Head of caudate nucleus (tissue), 42 donors: Measurements from ENCODE around the gene TGFB3.

Experiments
- DNase-seq, 42 donors: peaks; one replicate each; pipeline versions ENCODE4 v3.0.0 to v3.0.0-alpha.2; 2020 to 2021; ENCODE audit warnings: mixed read lengths in 7 of 42
- intact Hi-C: fragments of 100-400 bp; cut with DNase I; formaldehyde crosslinking; loops from one replicate; pipeline ENCODE4 v1.15.0; 2022

The TGFB3 gene

GRCh38 chr14:75990297-75990696 lies 8.5 kb upstream of the TGFB3 start:
- no peak for DNase-seq
- intact Hi-C loops, result no loop called here

GRCh38 chr14:75989134-75989533 lies 7.3 kb upstream of the TGFB3 start:
- intact Hi-C loops, result no loop called here
- peak in 1 of 42 donors; percentile 47 for DNase-seq

GRCh38 chr14:75987201-75987970 lies 5.6 kb upstream of the TGFB3 start:
- DNase-seq, result no peak
- intact Hi-C loops, result no loop called here

- DNase-seq, result no peak
- intact Hi-C loops, result no loop called here
Measured at GRCh38 chr14:75986439-75986765, 4.6 kb upstream of the TGFB3 start.

- DNase-seq, result peak; percentile 91 to 98 (median 96)
- intact Hi-C loops, result no loop called here
Measured at GRCh38 chr14:75985618-75986438, 4.0 kb upstream of the TGFB3 start, which contains the start of gene IFT43. Gene IFT43, plus strand, starts transcription at chr14:75985763. Its CDS starts 24 bp downstream, at chr14:75985787.

GRCh38 chr14:75984674-75985073 lies 2.9 kb upstream of the TGFB3 start:
- intact Hi-C loops, result loop anchor here (5.0 kb wide), 1 partner anchor 187 kb away; no protein-coding TSS in a partner anchor
- DNase-seq, result no peak

GRCh38 chr14:75983019-75983358 lies 1.2 kb upstream of the TGFB3 start:
- no peak for DNase-seq
- intact Hi-C loops, result loop anchor here (2.0 to 5.0 kb wide), 3 partner anchors 76 to 272 kb away; no protein-coding TSS in a partner anchor

- peak; percentile 71 to 96 (median 90) for DNase-seq
- intact Hi-C loops, result loop anchor here (2.0 to 5.0 kb wide), 3 partner anchors 76 to 272 kb away; no protein-coding TSS in a partner anchor
Measured at GRCh38 chr14:75982266-75983018, 647 bp upstream of the TGFB3 start.

- intact Hi-C loops, result loop anchor here (5.0 kb wide), 1 partner anchor 184 kb away; no protein-coding TSS in a partner anchor
- peak in 7 of 42 donors; percentile 11 to 54 (median 40) for DNase-seq
Measured at GRCh38 chr14:75980856-75981255, 939 bp downstream of the TGFB3 start.

- intact Hi-C loops, result loop anchor here (5.0 kb wide), 1 partner anchor 183 kb away; no protein-coding TSS in a partner anchor
- peak in 41 of 42 donors; percentile 33 to 89 (median 71) for DNase-seq
Measured at GRCh38 chr14:75979648-75980565, 1.9 kb downstream of the TGFB3 start.

- DNase-seq, result peak in 38 of 42 donors; percentile 26 to 81 (median 56)
- intact Hi-C loops, result no loop called here
Measured at GRCh38 chr14:75979071-75979571, 2.7 kb downstream of the TGFB3 start.

- intact Hi-C loops, result no loop called here
- DNase-seq, result peak in 1 of 42 donors; percentile 22
Measured at GRCh38 chr14:75978249-75978731, 3.5 kb downstream of the TGFB3 start.

- intact Hi-C loops, result no loop called here
- no peak for DNase-seq
Measured at GRCh38 chr14:75977582-75977943, 4.2 kb downstream of the TGFB3 start.

- no peak for DNase-seq
- intact Hi-C loops, result no loop called here
Measured at GRCh38 chr14:75976826-75977581, 4.8 kb downstream of the TGFB3 start.

GRCh38 chr14:75972801-75973421 lies 8.9 kb downstream of the TGFB3 start:
- intact Hi-C loops, result no loop called here
- DNase-seq, result no peak

- intact Hi-C loops, result no loop called here
- DNase-seq, result no peak
Measured at GRCh38 chr14:75971509-75971908, 10.3 kb downstream of the TGFB3 start.

- intact Hi-C loops, result no loop called here
Measured at GRCh38 chr14:75970989-75971388, 10.8 kb downstream of the TGFB3 start.

More at GRCh38 chr14:75970989-75971388, 10.8 kb downstream of the TGFB3 start:
- DNase-seq, result no peak
